Activated naive CD4-positive, alpha-beta T cell (primary cell): Measurements from ENCODE around the gene DPH2.

Experiments
- DNase-seq, 4 experiments: peaks; one replicate each; lab custom pipeline; 2025; lab: John Stamatoyannopoulos, UW

DPH2 gene

DNA sequence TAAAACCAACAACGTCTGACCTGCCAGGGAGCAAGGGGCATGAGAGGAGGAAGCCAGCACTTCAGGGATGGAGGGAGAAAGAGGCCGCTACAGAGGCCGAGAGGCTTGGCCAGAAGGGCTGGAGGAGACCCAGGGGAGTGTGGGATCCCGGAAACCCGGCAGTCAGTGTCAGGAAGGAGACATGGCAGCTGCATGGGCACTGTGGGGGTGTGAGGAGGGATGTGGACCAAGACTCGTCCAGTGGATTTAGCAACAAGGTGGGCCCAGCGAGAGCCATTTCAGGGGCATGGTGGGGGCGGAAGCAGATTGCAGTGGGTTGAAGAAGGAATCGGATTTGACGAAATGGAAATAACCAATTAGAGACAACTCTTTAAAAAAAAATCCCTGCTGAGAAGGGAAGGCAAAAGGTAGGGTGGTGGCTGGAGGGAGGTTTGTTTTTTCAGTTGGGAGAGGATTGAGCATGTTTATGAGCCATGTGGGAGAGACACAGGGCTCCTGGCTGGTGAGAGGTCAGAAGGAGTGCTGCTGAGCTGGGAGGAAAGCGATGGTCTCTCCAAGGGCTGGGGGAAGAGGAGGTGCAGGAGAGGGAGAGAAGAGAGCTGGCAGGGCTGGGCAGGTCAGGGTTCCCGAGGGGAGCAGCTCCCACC, 13.6 kb downstream of the DPH2 start:
- DNase-seq, result no peak

GRCh38 chr1:43984855-43985254, 15.0 kb downstream of the DPH2 start:
- DNase-seq, result no peak

DNA sequence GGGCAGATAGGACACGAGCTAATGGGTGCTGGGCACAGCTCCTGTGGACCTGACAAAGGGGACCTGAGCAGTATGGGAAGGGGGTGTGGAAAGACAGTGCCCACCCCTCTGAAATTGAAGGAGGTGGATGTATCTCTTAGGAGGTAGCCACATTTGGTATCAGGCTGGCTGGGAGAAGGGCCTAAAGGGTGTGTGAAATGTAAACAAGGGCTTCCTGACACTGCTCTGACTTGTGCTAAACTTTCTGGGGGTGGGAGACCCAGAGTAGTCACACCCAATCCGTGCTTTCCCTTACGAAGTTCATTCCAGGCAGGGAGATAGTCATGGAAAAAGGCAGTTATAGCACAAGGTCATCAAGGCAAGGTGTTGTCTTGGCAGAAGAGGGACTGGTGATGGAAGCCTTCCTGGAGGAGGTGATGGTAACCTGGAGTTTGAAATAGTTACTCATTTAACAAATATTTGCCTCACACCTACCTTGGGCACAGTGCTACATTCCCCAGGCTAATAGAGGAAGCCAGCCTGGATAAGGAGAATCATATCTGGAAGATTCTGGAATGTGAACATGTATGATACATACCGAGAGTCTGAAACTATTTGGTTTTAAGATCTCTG, 16.3 kb downstream of the DPH2 start:
- no peak for DNase-seq

- DNase-seq, result no peak
Measured at GRCh38 chr1:43986712-43987111, 16.9 kb downstream of the DPH2 start.

- DNase-seq, result no peak
Measured at GRCh38 chr1:43987159-43987902, 17.5 kb downstream of the DPH2 start.

DNA sequence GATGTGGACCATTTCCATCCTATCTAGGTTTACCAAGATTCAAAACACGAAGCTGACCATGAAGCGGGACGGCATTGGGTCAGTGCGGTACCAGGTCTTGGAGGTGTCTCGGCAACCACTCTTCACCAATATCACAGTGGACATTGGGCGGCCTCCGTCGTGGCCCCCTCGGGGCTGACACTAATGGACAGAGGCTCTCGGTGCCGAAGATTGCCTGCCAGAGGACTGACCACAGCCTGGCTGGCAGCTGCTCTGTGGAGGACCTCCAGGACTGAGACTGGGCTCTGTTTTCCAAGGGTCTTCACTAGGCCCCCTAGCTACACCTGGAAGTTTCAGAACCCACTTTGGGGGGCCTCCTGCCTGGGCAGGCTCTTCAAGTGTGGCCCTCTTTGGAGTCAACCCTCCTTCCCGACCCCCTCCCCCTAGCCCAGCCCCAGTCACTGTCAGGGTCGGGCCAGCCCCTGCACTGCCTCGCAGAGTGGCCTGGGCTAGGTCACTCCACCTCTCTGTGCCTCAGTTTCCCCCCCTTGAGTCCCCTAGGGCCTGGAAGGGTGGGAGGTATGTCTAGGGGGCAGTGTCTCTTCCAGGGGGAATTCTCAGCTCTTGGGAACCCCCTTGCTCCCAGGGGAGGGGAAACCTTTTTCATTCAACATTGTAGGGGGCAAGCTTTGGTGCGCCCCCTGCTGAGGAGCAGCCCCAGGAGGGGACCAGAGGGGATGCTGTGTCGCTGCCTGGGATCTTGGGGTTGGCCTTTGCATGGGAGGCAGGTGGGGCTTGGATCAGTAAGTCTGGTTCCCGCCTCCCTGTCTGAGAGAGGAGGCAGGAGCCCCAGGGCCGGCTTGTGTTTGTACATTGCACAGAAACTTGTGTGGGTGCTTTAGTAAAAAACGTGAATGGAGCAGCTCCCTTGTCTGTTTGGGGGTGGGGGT, 20.7 kb downstream of the DPH2 start:
- no peak for DNase-seq

DNA sequence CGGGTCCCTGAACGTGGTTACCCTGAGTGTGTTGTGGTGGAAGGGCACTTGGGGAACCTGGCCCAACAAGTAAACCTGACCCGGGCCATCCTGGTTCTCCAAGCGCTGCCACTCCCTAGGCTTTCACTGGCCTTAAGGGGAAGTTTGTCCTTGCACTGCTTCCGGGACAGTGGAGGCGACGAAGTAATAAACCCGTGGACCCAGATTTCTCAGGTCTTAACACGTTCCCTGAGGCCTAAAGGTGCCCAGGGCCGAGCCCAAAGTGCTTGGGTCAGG, 21.3 kb downstream of the DPH2 start:
- DNase-seq, result no peak

DNA sequence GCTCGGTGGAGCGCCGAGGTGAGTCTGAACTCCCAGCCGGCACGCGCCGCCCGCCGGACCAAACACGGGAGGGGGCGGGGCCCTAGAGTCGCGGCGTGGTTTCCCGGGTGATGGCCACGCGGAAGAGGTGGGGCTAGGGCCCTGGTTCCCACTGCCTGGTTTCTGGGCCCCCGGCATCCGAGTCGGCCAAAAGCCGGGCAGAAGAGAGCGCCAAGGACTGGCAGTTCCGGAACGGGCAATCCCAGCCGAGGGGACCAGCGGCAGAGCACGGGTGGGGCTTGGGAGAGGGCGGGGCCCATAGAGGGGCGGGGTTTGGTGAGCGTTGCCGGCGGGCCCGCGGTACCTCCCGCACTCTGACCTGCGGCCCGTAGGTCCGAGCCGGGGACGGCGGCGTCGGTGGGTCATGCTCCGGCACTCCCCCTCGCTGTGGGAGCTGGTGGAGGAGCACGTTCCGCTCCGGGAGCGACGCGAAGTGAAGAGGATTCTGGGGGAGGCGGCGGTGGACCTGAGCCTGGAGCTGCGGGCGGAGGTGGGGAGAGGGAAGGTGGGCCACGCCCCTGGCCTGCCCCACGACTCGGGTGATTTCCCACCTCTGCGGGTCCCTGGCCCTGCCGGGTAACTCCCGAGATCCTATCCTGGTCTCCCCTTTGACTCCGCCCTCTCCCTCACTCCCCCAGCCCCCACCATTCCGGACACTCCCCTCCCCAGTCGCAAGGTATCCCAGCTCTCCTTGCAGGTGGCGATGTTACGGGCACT, 21.8 kb downstream of the DPH2 start, which contains the start of gene CCDC24:
Gene CCDC24, plus strand, starts transcription at position 124 of the 756 bp plus-strand sequence. Its CDS starts 280 bp downstream, at position 404.
- peak; percentile 20 to 65 (median 38) for DNase-seq

GRCh38 chr1:43992232-43992995, 22.6 kb downstream of the DPH2 start:
- DNase-seq, result no peak

GRCh38 chr1:43993206-43993914, 23.6 kb downstream of the DPH2 start:
- DNase-seq, result no peak

DNA sequence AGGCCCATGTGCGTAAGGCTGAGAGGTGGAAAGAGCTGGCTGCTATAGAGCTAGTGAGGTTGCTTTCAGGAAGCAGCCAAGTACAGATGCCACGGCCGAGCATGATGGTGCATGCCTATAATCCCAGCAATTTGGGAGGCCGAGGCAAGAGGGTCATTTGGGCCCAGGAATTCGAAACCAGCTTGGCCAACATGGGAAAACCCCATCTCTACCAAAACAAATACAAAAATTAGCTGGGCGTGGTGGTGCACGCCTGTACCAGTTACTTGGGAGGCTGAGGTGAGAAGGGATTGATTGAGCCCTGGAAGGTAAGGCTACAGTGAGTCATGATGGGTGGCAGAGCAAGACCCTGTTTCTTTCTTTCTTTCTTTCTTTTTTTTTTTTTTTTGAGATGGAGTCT, 24.3 kb downstream of the DPH2 start:
- no peak for DNase-seq

DNA sequence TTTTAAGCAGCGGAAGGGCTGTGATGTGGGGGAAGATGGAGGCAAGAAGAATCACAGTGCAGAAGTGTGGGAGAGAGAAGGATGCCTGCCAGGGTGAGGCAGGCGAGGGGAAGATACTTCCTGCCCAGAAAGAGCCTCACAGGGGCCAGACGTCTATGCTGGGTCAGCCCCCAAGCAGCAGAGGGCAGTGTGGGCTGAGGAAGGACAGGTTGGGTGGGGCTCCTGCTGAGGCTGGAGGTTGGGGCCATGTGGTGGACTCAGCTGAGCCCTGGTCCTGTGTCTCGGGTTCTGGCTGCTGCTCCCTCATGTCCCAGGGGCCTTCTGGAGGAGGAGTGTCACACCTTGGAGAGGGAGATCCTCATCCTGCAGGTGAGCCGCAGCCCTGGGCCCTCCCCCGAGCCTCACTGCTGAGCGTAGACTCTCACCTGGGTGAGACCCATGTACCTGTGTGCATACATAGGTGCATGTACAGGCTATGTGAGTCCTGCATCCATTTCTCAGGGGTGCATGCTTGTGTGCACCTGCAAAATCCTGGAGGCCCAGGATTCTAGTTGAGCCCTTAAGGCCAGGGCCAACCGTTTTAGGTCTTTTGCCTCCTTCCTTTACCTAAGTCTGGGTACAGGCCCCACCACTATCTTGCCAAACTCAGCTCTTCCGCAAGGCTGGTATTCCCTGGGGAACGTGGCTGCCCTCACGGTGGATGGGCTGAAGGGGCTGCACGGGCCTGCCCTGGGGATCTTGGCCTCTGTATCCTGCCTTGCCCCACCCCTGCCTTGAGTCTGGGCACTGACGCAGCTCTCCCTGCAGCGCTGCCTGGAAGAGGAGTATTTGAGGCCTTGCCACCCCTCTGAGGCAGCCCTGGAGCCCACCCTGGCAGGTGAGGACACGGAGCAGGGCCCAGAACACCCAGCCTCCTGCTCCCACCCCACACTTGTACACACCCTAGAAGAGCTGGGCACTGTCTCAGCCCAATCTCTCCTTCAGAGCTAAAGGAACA, 25.3 kb downstream of the DPH2 start:
- no peak for DNase-seq

GRCh38 chr1:43995984-43996732, 26.3 kb downstream of the DPH2 start:
- DNase-seq, result no peak

DNA sequence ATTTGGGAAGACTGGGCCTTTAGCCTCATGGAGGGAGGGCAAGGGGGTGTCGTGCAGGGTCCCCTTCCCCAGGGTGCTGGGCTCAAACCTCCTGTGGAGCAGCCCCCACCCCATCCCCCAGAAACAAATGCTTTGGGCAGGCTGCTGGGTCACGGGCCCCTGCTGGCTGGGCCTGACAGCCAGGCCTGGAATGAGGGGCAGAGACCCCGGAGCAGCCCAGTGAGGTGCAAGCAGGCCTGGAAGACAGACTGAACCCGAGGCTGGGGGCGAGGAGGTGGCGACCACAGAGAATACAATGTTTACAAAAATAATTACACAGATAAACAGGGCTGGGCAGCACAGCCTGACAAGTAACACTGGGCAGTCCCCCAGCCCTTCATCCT, 26.9 kb downstream of the DPH2 start:
- DNase-seq, result no peak

- DNase-seq, result no peak
Measured at GRCh38 chr1:43997295-43997999, 27.6 kb downstream of the DPH2 start.

DNA sequence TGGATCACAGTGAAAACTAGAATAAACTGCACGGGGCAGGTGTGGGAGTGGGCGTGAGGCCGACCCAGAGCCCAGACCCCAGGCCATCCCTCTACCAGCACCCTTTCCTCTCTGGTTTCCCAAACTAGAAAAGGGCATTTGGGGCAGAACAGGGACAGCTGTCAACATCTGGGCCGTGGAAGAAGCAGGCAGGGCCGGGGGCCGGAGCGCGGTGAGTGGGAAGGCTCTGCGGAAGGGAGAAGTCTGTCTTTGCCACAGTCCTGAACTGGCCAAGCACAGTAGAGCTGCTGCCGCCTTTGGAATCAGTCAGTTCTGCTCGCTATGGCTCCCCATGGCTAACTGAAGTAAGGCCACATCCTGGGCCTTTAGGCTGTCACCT, 28.2 kb downstream of the DPH2 start:
- no peak for DNase-seq

DNA sequence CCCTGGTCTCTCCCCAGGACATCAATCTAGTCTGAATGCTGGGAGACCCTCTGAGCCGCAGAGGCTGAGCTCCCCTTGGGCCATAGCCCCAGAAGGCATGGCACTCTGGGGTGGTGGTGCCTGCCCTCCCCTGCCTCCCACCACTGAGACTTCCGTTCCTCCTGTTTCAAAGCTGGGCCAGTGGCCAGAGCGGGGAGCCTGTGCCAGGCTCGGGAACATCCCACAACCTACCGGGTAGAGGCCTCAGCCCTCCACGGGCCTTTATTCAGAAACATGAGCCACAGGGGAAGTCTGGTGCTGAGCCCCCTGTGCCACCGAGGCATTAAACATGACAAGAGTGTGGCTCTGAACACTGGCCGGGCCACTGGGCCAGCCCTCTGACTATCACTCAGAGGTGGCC, 29.6 kb downstream of the DPH2 start:
- no peak for DNase-seq
